ENCODE data around the gene SMIM23. TPM values are rescaled to one million over a fixed set of nuclear protein-coding genes. Genes with fewer than 3 reads are reported as not detected.

Gene SMIM23
- polyA plus RNA-seq, 3 donors, result not detected

- Histone ChIP-seq H2AFZ (ENCODE audit: insufficient read depth, low read depth, low read length, poor library complexity, severe bottlenecking) (no peak overlapping the region), H3K36me3 (replicated peaks in 1 of 2; ENCODE audit: control insufficient read depth in 1 of 2, insufficient read depth in 2 of 2, low read length in 2 of 2) (no peaks in the 10 kb centered on the region), H3K27ac (ENCODE audit: low read depth in 1 of 2, low read length in 2 of 2) (no peak overlapping the region), H4K20me1 (ENCODE audit: insufficient read depth, low read length) (no peaks in the 10 kb centered on the region), H3K4me1 (ENCODE audit: control insufficient read depth in 1 of 2, insufficient read depth in 2 of 2, low read length in 2 of 2) (peaks cover 0 to 4% of the 10 kb centered on the region in 2 donors), H3K4me3 (replicated peaks in 1 of 3; ENCODE audit: low read depth in 2 of 3, low read length in 3 of 3) (no peak overlapping the region), H3K79me2 (ENCODE audit: insufficient read depth, low read length) (no peaks in the 10 kb centered on the region), H3K27me3 (ENCODE audit: control insufficient read depth in 2 of 2, insufficient read depth in 2 of 2, low read length in 2 of 2) (peaks cover 22 to 29% of the 10 kb centered on the region in 2 donors), H3K9me3 (replicated peaks in 1 of 2; ENCODE audit: control insufficient read depth in 1 of 2, insufficient read depth in 1 of 2, low read length in 2 of 2) (peaks cover 0 to 18% of the 10 kb centered on the region in 2 donors), H3K4me2 (replicated peaks; ENCODE audit: extremely low read depth, low read length, poor library complexity, severe bottlenecking) (no peak overlapping the region), H3K9ac (ENCODE audit: insufficient read depth, low read length, poor library complexity, severe bottlenecking) (no peak overlapping the region)
- no peak for DNase-seq
- Mint-ChIP-seq H3K27ac (no peak overlapping the region), H3K27me3 (ENCODE audit: low read depth in 3 of 3) (peaks cover 33 to 39% (median 35%) of the 10 kb centered on the region in 3 donors), H3K4me3 (no peak overlapping the region), H3K36me3 (no peaks in the 10 kb centered on the region), H3K4me1 (peaks cover 17% of the 10 kb centered on the region), H3K9me3 (peaks cover 7 to 20% (median 16%) of the 10 kb centered on the region in 7 donors)
- TF ChIP-seq CTCF (IDR thresholded peaks at IDR 0.05), result no peak
- 98% methylated on average over 4 of the region's 11 CpGs for WGBS (ENCODE audit: insufficient coverage)
- intact Hi-C loops (cut with micrococcal nuclease), result no loop called here
These were observed 24.6 kb downstream of the SMIM23 start for GRCh38 chr5:171810227-171810626.

- H3K27me3 Mint-ChIP-seq (ENCODE audit: low read depth in 3 of 3), result peaks cover 4 to 9% (median 6%) of the 10 kb centered on the region in 3 donors
- Histone ChIP-seq H3K36me3 (replicated peaks in 1 of 2; ENCODE audit: control insufficient read depth in 1 of 2, insufficient read depth in 2 of 2, low read length in 2 of 2) (no peaks in the 10 kb centered on the region), H3K4me2 (replicated peaks; ENCODE audit: extremely low read depth, low read length, poor library complexity, severe bottlenecking) (no peak overlapping the region), H3K4me3 (replicated peaks in 1 of 3; ENCODE audit: low read depth in 2 of 3, low read length in 3 of 3) (no peak overlapping the region), H3K27ac (ENCODE audit: low read depth in 1 of 2, low read length in 2 of 2) (no peak overlapping the region), H2AFZ (ENCODE audit: insufficient read depth, low read depth, low read length, poor library complexity, severe bottlenecking) (no peak overlapping the region), H3K79me2 (ENCODE audit: insufficient read depth, low read length) (no peaks in the 10 kb centered on the region), H3K9me3 (replicated peaks in 1 of 2; ENCODE audit: control insufficient read depth in 1 of 2, insufficient read depth in 1 of 2, low read length in 2 of 2) (peaks cover 0 to 18% of the 10 kb centered on the region in 2 donors), H3K27me3 (ENCODE audit: control insufficient read depth in 2 of 2, insufficient read depth in 2 of 2, low read length in 2 of 2) (peaks cover 2% of the 10 kb centered on the region in 2 donors), H3K9ac (ENCODE audit: insufficient read depth, low read length, poor library complexity, severe bottlenecking) (no peak overlapping the region), H3K4me1 (ENCODE audit: control insufficient read depth in 1 of 2, insufficient read depth in 2 of 2, low read length in 2 of 2) (peaks cover 0 to 4% of the 10 kb centered on the region in 2 donors), H4K20me1 (ENCODE audit: insufficient read depth, low read length) (no peaks in the 10 kb centered on the region)
- no peak for TF ChIP-seq CTCF (IDR thresholded peaks at IDR 0.05)
- H3K36me3 Mint-ChIP-seq, result no peaks in the 10 kb centered on the region
- no peak for DNase-seq
- H3K27ac Mint-ChIP-seq, result no peak overlapping the region
- peaks cover 7% of the 10 kb centered on the region for H3K4me1 Mint-ChIP-seq
- H3K9me3 Mint-ChIP-seq, result peaks cover 7 to 20% (median 13%) of the 10 kb centered on the region in 7 donors
- H3K4me3 Mint-ChIP-seq, result no peak overlapping the region
- whole genome bisulfite sequencing (ENCODE audit: insufficient coverage), result 100% methylated on average over 1 of the region's 4 CpGs
- intact Hi-C loops (cut with micrococcal nuclease), result no loop called here
These were observed 27.7 kb downstream of the SMIM23 start for GRCh38 chr5:171813270-171813669.
